ENCODE data around the gene FOLR1.

- TF ChIP-seq EZH2 (IDR thresholded peaks at IDR 0.05): no peak
- peak; percentile 54; the same call in 1 of the 2 replicates for TF ChIP-seq POLR2AphosphoS5 (IDR thresholded peaks at IDR 0.05; ENCODE audit: borderline replicate concordance, low read depth, low read length)
- TF ChIP-seq FOXP2 (optimal IDR thresholded peaks at IDR 0.05; ENCODE audit: control extremely low read depth, extremely low read length, insufficient read depth): no peak
Measured at GRCh38 chr11:72239313-72239848, 47.4 kb downstream of the FOLR1 start.
